SK-N-SH treated with all-trans-retinoic acid at 6 μM for 48 hours (cell line): ENCODE measurements around the gene PRADC1.

ENCODE experiments used
- CREB5 ChIP-seq: fragments of 250-450 bp; sonication (Bioruptor Pico); IDR thresholded peaks from 2 replicates; pipeline ENCODE4 v1.5.1; 2020; ENCODE audit warnings: low read depth, mild to moderate bottlenecking, moderate library complexity
- ZC3H10 ChIP-seq: fragments of 250-450 bp; sonication (Bioruptor Pico); IDR thresholded peaks from 2 replicates; pipeline ENCODE4 v1.5.1; 2021; ENCODE audit warnings: mild to moderate bottlenecking, moderate library complexity
- ZFP30 ChIP-seq: fragments of 450-650 bp; formaldehyde crosslinking; IDR thresholded peaks from 2 replicates; pipeline ENCODE4 v1.5.0; 2022; ENCODE audit warnings: mild to moderate bottlenecking, moderate library complexity
- ZNF8 ChIP-seq: fragments of 450-650 bp; formaldehyde crosslinking; IDR thresholded peaks from 2 replicates; pipeline ENCODE4 v1.5.0; 2020; ENCODE audit warnings: mild to moderate bottlenecking, moderate library complexity

- TF ChIP-seq ZFP30 (CRISPR knock-in tag): no peak
- no peak for TF ChIP-seq ZC3H10 (CRISPR knock-in tag)
- no peak for TF ChIP-seq ZNF8 (CRISPR knock-in tag)
- no peak for TF ChIP-seq CREB5 (CRISPR knock-in tag)
These were observed 4.1 kb upstream of the PRADC1 start for GRCh38 chr2:73237168-73237567.
